ENCODE data around the gene GOLGA6A. TPM values are rescaled to one million over a fixed set of nuclear protein-coding genes. Genes with fewer than 3 reads are reported as not detected.

GOLGA6A gene
- total RNA-seq (2022; extraction: Qiagen RNA extraction) = 0.03 to 0.13 TPM (median 0.12 TPM) in 4 of 5 replicates, not detected in the other

GRCh38 chr15:74082450-74082849, at the start of gene GOLGA6A:
GOLGA6A (minus strand) TSS chr15:74082550; CDS start chr15:74082509, 41 bp downstream.

GRCh38 chr15:74130155-74130848, 48.0 kb upstream of the GOLGA6A start, which contains the start of gene ISLR2:
ISLR2 (plus strand) TSS chr15:74130586; CDS start chr15:74132755, 2,169 bp downstream.

Other genes with a start within 250 kb of the GOLGA6A start
- not detected in 5 replicates for gene TBC1D21, start 209.0 kb downstream of the GOLGA6A start, total RNA-seq (2022; extraction: Qiagen RNA extraction)
- 0.17 to 1.2 TPM (median 0.68 TPM) in 5 replicates for gene LOXL1, start 156.1 kb downstream of the GOLGA6A start, total RNA-seq (2022; extraction: Qiagen RNA extraction)
- gene STOML1, start 90.3 kb downstream of the GOLGA6A start, total RNA-seq (2022; extraction: Qiagen RNA extraction) = 11.0 to 12.8 TPM (median 12.1 TPM) in 5 replicates
- gene PML, start 87.8 kb downstream of the GOLGA6A start, total RNA-seq (2022; extraction: Qiagen RNA extraction) = 13.2 to 16.0 TPM (median 14.5 TPM) in 5 replicates
- 0.07 to 0.28 TPM (median 0.18 TPM) in 5 replicates for gene ISLR2, start 48.0 kb upstream of the GOLGA6A start, total RNA-seq (2022; extraction: Qiagen RNA extraction)
- 0.22 to 0.50 TPM (median 0.36 TPM) in 5 replicates for gene ISLR, start 91.2 kb upstream of the GOLGA6A start, total RNA-seq (2022; extraction: Qiagen RNA extraction)
- gene STRA6, start 120.2 kb upstream of the GOLGA6A start, total RNA-seq (2022; extraction: Qiagen RNA extraction) = 61.8 to 83.1 TPM (median 71.9 TPM) in 5 replicates
- gene CCDC33, start 153.8 kb upstream of the GOLGA6A start, total RNA-seq (2022; extraction: Qiagen RNA extraction) = 6.6 to 8.1 TPM (median 7.3 TPM) in 5 replicates

Measured in A549 treated with Hydrocortisone at 1 μM for 4 hours (cell line).